Prostate gland (tissue), 2 donors: ENCODE results near the gene PSRC1.

Source experiments
- CTCF ChIP-seq, 4 experiments: fragments of 200-600 bp in 2 of 4; fragments of 450-650 bp in 2 of 4; sonication (generic) in 2 of 4; IDR thresholded peaks; 1 replicate in 3 of 4; 2 replicates in 1 of 4; pipeline ENCODE4 v1.5.1; 2016 to 2019; ENCODE audit warnings: antibody characterized with exemption in 4 of 4, mild to moderate bottlenecking in 2 of 4, moderate library complexity in 2 of 4
- POLR2A ChIP-seq: fragments of 450-650 bp; IDR thresholded peaks from one replicate; pipeline ENCODE4 v1.6.1; 2016; ENCODE audit warnings: antibody characterized with exemption, mild to moderate bottlenecking

- TF ChIP-seq POLR2A (no peak), CTCF (IDR thresholded peaks at IDR 0.05) (no peak)
Observed at GRCh38 chr1:109327285-109327684, 44.3 kb upstream of the PSRC1 start.
